NCI-H345 (cell line): Measurements from ENCODE around the gene SH3RF1.
"Not testable (repeated sequence)": the region's sequence is repeated elsewhere in the genome, so short reads cannot be mapped to it uniquely, and the experiment has no call there.

Source experiments
- DNase-seq: peaks from one replicate; lab custom pipeline; 2025; lab: John Stamatoyannopoulos, UW

SH3RF1 gene

DNA sequence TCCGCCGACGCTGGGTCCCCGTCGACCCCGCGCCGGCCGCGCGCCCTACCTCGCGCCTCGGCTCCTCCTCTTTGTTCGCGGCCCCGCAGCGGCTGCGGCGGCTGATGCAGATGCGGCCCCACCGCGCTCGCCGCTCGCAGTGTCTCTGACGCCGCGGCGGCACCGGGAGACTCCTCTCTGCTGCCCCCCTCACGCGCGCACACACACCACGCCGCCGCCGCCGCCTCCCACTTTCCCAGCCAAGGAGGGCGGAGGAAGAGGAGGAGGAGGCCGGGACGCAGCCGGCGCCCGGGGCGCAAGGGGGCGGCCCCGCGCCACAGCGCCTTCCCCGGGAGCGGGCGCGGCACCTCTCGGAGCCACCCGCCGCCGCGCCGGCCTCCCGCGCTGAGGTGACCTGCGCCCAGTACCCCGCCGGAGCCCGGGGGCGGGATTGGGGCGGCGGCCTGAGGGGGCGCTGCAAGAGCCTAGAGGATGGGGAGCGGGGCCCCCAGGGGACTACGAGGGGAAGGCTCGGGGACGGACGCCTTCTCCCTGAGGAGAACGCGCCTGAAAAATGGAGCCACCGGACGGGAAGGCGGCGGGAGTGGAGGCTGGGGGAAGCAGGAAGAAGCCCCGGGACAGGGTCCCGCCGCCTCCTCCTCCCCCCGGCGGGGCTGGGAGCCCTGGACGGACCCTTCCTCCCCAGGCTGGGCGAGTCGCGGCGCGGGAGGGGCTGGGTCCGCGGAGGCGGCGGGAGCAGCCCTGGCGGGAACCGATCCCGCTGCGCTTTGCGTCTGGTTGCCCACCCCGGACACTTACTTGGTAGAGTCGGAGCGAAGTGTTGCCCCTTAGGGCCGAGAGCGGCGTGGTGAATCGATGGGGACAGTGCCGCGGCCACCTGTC lies at the start of gene SH3RF1:
Gene SH3RF1, minus strand, starts transcription at position 147 of the 882 bp plus-strand sequence. CDS start 1,744 bp downstream, outside the sequence.
- peak; percentile 43 for DNase-seq

DNA sequence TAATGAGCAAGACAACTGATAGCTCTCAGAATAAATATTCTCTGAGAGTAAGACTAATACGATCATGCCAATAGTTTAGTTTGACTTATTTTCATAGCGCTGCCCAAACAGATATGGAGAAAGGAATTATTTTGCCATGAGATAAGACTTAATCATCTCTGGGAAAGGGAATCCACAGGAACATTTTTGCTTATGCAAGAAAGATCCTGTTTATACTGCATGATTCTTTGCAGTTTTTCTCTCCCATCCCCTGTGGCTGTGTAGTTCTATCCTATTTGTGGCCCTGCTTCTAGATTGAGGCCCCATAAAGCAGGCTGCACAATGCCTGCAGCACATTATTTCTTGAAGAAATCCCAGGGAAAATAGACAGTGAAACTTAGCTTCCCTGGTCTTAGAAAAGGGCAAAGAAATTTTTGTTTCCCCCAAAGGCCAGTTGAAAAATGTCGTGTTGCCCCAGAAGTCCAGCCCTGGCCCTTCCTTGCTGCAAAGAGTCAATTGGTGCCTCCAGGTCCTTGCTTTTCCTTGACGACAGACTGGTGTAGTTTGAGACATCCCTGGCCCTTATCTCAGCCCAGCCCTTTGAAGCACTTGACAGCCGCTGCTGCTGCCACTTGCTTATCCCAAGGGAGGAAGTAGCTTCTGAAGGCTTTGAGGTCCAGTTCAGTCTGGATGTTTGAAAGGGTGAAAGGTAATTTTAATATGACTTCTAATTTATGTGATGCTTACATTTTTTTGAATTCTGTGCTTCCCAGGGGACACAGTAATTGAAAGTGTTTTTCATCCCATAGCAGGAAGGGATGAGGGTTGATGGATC lies 45.0 kb upstream of the SH3RF1 start:
- peak; percentile 7 for DNase-seq

- DNase-seq = peak; percentile 82
Observed at GRCh38 chr4:169314906-169315305, 44.1 kb upstream of the SH3RF1 start.

- no peak for DNase-seq
Observed at GRCh38 chr4:169313732-169314131, 43.0 kb upstream of the SH3RF1 start.

GRCh38 chr4:169312690-169313422 lies 42.1 kb upstream of the SH3RF1 start:
- no peak for DNase-seq

GRCh38 chr4:169311643-169312365 lies 41.0 kb upstream of the SH3RF1 start:
- DNase-seq = peak; percentile 31

- no peak for DNase-seq
Observed at GRCh38 chr4:169309326-169309967, 38.7 kb upstream of the SH3RF1 start.

DNA sequence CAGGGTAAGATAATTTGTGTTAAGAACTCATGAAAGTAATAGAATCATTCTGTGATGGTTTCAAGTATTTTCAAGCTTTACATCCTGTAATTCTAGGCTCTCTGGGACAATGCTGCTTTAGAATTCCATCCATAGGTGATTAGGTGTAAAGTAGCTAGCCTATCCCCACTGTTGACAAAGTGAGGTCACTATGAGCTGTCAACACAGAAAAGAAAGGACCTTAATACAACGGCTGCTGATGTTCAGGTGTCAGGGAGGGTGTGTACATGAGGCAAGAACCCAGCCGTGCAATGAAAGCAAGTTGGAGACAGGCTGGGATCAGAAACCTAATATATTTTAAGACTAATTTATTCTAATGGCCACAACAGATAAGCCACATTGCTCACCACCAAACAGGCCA lies 36.8 kb upstream of the SH3RF1 start:
- peak; percentile 58 for DNase-seq

DNA sequence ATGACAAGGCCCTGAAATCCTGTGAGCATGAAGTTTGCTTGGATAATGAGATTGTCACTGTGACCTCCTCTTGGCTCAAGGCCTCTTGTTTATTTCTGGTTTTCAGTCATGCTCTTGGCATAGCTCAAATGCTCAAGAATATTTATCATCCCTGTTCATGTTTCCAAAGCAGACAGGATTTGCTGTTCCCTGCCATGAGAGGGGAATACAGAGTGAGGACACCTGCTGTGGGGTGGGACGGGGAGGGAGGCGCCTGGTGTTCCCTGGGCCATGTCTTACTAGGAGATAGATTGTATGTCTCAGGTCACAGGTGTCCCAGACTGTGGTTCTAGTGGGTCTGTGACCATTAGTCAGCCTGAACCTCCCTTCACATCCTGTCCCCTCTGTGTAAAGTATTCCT lies 34.9 kb upstream of the SH3RF1 start:
- no peak for DNase-seq

DNA sequence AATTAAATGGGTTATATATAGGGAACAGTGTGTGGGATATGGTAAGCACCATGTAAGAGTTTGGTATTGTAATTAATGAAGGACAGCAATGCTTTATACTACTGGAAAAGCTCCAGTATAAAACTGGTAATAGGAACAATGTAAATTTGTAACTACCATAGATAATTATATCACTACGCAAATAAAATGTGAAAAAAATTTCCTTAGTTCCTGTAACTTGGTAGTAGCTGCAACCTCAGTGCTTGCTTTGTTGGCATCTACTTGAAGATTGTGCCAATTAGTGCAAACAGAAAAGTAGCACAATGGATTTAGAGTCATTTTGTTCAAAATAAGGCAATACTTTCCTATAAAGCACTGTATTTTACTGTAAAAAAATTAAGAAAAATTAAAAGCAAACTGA lies 34.4 kb upstream of the SH3RF1 start:
- DNase-seq = no peak

DNA sequence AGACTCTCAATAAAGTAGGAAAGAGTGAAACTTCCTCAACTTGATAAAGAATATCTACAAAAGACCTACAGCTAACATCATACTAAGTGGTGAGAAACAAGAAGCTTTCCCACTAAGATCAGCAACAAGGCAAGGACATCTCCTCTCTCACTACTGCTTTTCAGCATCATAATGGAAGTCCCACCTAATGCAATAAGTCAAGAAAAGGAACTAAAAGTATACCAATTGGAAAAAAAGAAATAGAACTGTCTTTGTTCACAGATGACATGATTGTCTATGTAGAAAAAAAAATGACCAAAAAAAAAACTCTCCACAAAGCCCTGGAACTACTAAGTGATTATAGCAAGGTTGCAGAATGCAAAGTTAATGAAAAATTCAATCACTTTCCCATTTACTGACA lies 25.1 kb upstream of the SH3RF1 start:
- DNase-seq = no peak

DNA sequence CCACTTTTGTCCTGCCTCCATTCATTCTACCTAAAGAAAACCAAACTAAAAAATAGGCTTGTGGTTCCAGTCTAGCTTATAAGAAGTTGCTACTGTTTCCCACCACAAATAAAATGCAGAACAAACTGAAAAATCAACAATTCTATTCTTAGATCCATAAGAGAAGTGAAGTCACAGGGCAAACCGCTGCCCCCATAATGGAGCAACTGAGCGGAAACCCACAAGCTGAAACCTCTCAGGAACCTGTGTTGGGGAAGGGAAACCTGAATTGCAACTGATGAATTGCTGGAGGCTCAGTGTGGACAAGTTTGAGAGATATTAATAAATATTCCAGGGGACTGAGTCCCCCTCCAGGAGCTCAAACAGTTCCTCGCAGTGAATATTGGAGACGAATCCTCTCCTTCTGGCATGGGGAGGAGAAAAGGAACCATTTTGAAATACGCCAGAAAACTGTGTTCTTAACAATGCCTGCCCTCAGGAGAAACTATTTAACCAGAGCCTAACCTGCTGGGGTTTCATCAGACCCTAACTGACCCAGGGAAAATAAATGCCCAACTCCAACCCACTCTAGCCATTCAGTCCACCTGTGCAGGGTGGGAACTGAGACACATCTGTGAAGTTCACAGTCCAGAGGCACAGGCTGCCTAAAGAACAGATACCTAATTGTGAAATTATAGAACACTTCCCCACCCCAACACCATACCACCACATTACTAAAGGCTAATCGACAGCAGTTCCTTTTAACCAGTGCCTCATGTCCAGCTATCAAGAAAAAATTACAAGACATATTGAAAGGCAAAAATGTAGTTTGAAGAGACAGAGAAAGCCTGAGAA lies 22.8 kb upstream of the SH3RF1 start:
- DNase-seq = no peak

- DNase-seq = not testable (repeated sequence)
Observed at GRCh38 chr4:169287983-169288382, 17.2 kb upstream of the SH3RF1 start.

DNA sequence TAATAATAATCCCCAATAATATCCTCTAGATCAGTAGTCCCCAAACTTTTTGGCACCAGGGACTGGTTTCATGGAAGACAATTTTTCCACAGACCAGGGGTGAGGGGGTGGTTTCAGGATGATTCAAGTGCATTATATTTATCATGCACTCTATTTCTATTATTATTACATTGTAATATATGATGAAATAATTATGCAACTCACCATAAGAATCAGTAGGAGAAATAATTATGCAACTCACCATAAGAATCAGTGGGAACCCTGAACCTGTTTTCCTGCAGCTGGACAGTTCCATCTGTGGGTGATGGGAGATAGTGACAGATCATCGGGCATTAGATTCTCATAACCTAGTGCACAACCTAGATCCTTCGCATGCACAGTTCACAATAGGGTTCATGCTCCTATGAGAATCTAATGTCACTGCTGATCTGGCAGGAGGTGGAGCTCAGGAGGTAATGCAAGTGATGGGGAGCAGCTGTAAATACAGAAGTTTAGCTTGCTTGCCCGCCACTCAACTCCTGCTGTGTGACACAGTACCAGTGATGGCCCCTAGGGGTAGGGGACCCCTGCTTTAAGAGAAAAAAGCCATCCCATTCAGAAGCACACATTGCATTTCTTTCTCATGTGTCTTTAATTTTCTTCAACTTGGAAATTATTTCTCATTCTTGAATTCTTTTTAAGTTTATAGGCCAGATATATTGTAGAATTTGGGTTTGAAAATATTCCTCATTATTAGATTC lies 16.0 kb upstream of the SH3RF1 start:
- no peak for DNase-seq

GRCh38 chr4:169283114-169283509 lies 12.4 kb upstream of the SH3RF1 start:
- DNase-seq = no peak

DNA sequence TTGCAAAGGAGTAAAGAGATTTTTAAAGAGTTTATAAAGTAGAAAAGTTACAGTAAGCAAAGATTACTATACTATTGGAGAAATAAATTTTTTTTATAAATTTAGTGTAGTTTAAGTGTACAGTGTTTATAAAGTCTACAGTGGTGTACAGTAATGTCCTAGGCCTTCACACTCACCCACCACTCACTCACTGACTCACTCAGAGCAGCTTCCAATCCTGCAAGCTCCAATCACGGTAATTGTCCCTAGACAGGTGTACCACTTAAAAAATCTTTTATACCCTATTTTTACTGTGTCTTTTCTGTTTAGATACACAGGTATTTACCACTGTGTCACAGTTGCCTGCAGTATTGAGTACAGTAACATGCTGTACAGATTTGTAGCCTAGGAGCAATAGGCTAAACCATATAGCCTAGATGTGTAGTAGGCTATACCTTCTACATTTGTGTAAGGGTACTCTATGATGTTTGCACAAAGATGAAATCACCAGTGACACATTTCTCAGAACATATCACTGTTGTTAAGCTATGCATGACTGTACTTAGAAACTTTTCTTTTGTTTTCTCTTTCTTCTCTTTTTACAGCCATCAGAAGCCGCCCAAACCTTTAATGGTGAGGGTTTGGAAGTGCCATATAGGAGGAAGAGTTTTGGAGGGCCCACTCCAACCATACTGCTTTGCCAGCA lies 11.8 kb upstream of the SH3RF1 start:
- no peak for DNase-seq

- no peak for DNase-seq
Observed at GRCh38 chr4:169279108-169279507, 8.4 kb upstream of the SH3RF1 start.

GRCh38 chr4:169278624-169279023 lies 7.9 kb upstream of the SH3RF1 start:
- DNase-seq = no peak

DNA sequence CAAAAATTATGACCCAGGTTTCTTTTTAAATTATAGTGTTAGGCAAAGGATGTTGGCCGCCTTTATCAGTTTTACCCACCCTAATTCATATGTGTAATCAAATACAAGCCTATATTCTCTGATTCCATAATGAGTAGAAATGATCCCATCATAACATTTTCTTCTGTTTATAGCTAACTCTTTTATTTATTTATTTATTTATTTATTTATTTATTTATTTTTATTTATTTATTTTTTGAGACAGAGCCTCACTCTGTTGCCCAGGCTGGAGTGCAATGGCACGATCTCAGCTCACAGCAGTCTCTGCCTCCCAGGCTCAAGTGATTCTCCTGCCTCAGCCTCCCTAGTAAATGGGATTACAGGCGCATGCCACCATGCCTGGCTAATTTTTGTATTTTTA lies 7.1 kb upstream of the SH3RF1 start:
- not testable (repeated sequence) for DNase-seq
